DND-41 (cell line): Measurements from ENCODE around the gene CYP27A1.

Experiments used
- ATAC-seq: fragments of 200-7000 bp; cut with Tn5 transposase; 3 replicates; pipeline ENCODE4 v1.9.1; 2021; ENCODE audit warnings: low read depth; ENCODE audit not compliant: insufficient read depth
- DNase-seq: peaks from one replicate; pipeline ENCODE4 v3.0.0-alpha.2; 2020
- H2AFZ ChIP-seq: 2 replicates; pipeline ENCODE4 v1.6.0; 2012; ENCODE audit warnings: low read depth, low read length
- H3K27ac ChIP-seq: 2 replicates; pipeline ENCODE4 v1.5.1; 2012; ENCODE audit warnings: low read length, inconsistent platforms
- H3K27me3 ChIP-seq: fragments of 200-600 bp; sonication (generic); 2 replicates; pipeline ENCODE4 v1.6.0; 2012; ENCODE audit warnings: low read length, mild to moderate bottlenecking, inconsistent platforms; ENCODE audit not compliant: insufficient read depth, poor library complexity
- H3K36me3 ChIP-seq: 2 replicates; pipeline ENCODE4 v1.5.1; 2012; ENCODE audit warnings: low read length, inconsistent platforms; ENCODE audit not compliant: insufficient read depth
- H3K4me1 ChIP-seq: 2 replicates; pipeline ENCODE4 v1.5.1; 2012; ENCODE audit warnings: mild to moderate bottlenecking, low read length; ENCODE audit not compliant: insufficient read depth
- H3K4me2 ChIP-seq: 2 replicates; pipeline ENCODE4 v1.6.0; 2012; ENCODE audit warnings: mild to moderate bottlenecking, moderate library complexity, low read length, inconsistent platforms; ENCODE audit not compliant: insufficient read depth
- H3K4me3 ChIP-seq, 2 experiments: fragments of 200-600 bp in 1 of 2; shearing (Covaris generic) in 1 of 2; 2 replicates each; pipeline ENCODE4 v1.5.1; 2012 to 2016; ENCODE audit warnings: inconsistent platforms in 2 of 2, low read length in 2 of 2, mild to moderate bottlenecking in 2 of 2, low read depth in 1 of 2, moderate library complexity in 1 of 2
- H3K79me2 ChIP-seq: 2 replicates; pipeline ENCODE4 v1.6.0; 2012; ENCODE audit warnings: low read length, inconsistent platforms; ENCODE audit not compliant: insufficient read depth
- H3K9ac ChIP-seq: 2 replicates; pipeline ENCODE4 v1.6.0; 2012; ENCODE audit warnings: low read depth, mild to moderate bottlenecking, inconsistent platforms, low read length, moderate library complexity
- H3K9me3 ChIP-seq: 2 replicates; pipeline ENCODE4 v1.5.1; 2012; ENCODE audit warnings: low read length, moderate library complexity, mild to moderate bottlenecking, inconsistent platforms; ENCODE audit not compliant: insufficient read depth, severe bottlenecking
- H4K20me1 ChIP-seq: 2 replicates; pipeline ENCODE4 v1.6.0; 2012; ENCODE audit warnings: low read length; ENCODE audit not compliant: insufficient read depth
- CTCF ChIP-seq: IDR thresholded peaks from 2 replicates; pipeline ENCODE4 v1.5.1; 2012; ENCODE audit warnings: borderline replicate concordance, low read length, moderate library complexity, mild to moderate bottlenecking; ENCODE audit not compliant: poor library complexity, severe bottlenecking; ENCODE audit errors: extremely low read depth
- EZH2 ChIP-seq: IDR thresholded peaks from 3 replicates; pipeline ENCODE4 v1.6.1; 2012; ENCODE audit warnings: borderline replicate concordance, low read depth, mild to moderate bottlenecking, moderate library complexity, low read length, inconsistent platforms; ENCODE audit not compliant: severe bottlenecking

Gene CYP27A1

GRCh38 chr2:218827701-218828476 lies 45.9 kb downstream of the CYP27A1 start:
- H3K4me3 ChIP-seq = no peak overlapping the region
- no peak for DNase-seq
- H3K9ac ChIP-seq = no peak overlapping the region
- no peaks in the 10 kb centered on the region for H4K20me1 ChIP-seq
- H3K4me1 ChIP-seq = no peaks in the 10 kb centered on the region
- ATAC-seq = no peak
- no peak overlapping the region for H3K4me2 ChIP-seq
- TF ChIP-seq EZH2 = no peak
- no peak for TF ChIP-seq CTCF
- peaks cover 17% of the 10 kb centered on the region for H3K27me3 ChIP-seq
- no peaks in the 10 kb centered on the region for H3K79me2 ChIP-seq
- no peak overlapping the region for H2AFZ ChIP-seq
- H3K27ac ChIP-seq = no peak overlapping the region
- no peaks in the 10 kb centered on the region for H3K36me3 ChIP-seq
- H3K9me3 ChIP-seq = no peaks in the 10 kb centered on the region

- Histone ChIP-seq H2AFZ (no peak overlapping the region), H3K4me3 (no peak overlapping the region), H4K20me1 (no peaks in the 10 kb centered on the region), H3K36me3 (no peaks in the 10 kb centered on the region), H3K9me3 (no peaks in the 10 kb centered on the region), H3K4me2 (no peak overlapping the region), H3K27ac (no peak overlapping the region), H3K27me3 (peaks cover 20% of the 10 kb centered on the region), H3K79me2 (no peaks in the 10 kb centered on the region), H3K4me1 (no peaks in the 10 kb centered on the region), H3K9ac (no peak overlapping the region)
- DNase-seq (no peak), ATAC-seq (no peak)
- no peak for TF ChIP-seq CTCF
- TF ChIP-seq EZH2 = no peak
Measured at GRCh38 chr2:218828477-218828778, 46.5 kb downstream of the CYP27A1 start.

- Histone ChIP-seq H3K27ac (no peak overlapping the region), H3K36me3 (no peaks in the 10 kb centered on the region)
- no peak for DNase-seq
Measured at GRCh38 chr2:218829868-218830451, 48.0 kb downstream of the CYP27A1 start.

More at GRCh38 chr2:218829868-218830451, 48.0 kb downstream of the CYP27A1 start:
- no peak overlapping the region for H2AFZ ChIP-seq
- H4K20me1 ChIP-seq = no peaks in the 10 kb centered on the region
- peaks cover 22% of the 10 kb centered on the region for H3K27me3 ChIP-seq
- no peaks in the 10 kb centered on the region for H3K9me3 ChIP-seq
- no peak for TF ChIP-seq EZH2
- TF ChIP-seq CTCF = no peak
- no peaks in the 10 kb centered on the region for H3K4me1 ChIP-seq
- no peak overlapping the region for H3K4me3 ChIP-seq
- no peaks in the 10 kb centered on the region for H3K79me2 ChIP-seq
- H3K4me2 ChIP-seq = no peak overlapping the region
- ATAC-seq = no peak
- no peak overlapping the region for H3K9ac ChIP-seq
